GM18517 (cell line): ENCODE results near the gene CIC.

Experiments used
- ATAC-seq: cut with Tn5 transposase; IDR thresholded peaks from one replicate; pipeline ENCODE4 v1.9.1; 2021; ENCODE audit warnings: mild to moderate bottlenecking, moderate library complexity; ENCODE audit not compliant: unreplicated experiment

CIC gene

DNA sequence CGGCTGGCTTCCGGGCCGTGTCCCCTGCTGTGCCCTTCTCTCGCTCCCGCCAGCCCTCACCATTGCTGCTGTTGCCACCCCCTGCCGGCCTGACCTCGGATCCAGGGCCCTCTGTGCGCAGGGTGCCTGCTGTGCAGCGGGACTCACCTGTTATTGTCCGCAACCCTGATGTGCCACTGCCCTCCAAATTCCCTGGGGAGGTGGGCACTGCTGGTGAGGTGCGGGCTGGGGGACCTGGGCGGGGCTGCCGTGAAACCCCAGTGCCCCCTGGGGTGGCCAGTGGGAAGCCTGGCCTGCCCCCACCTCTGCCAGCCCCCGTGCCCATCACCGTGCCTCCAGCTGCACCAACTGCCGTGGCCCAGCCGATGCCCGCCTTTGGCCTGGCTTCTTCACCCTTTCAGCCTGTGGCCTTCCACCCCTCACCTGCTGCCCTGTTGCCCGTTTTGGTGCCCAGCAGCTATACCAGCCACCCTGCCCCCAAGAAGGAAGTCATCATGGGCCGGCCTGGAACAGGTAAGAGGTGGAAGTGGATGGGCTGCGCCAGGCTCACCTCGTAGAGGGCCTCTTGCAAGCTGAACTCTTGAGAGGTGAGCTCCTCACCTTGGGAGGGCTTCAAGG is 5.1 kb downstream of the CIC start:
- ATAC-seq: no peak

- ATAC-seq: no peak
These were observed 6.1 kb downstream of the CIC start for GRCh38 chr19:42275103-42275502.

DNA sequence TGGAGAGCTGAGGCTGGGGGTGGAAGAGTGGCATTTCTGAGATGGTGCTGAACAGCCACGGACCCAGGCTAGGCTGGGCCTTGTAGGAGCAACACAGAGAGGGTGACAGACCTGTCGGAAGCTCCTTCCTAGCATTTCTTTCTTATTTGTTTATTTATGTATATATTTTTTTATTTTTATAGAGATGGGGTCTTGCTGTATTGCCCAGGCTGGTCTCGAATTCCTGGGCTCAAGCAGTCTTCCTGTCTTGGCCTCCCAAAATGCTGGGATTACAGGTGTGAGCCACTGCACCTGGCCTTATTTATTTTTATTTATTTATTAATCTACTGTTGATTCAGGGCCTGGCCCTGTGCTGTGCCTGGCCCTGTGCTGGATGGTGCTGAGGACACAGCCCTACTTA is 6.5 kb downstream of the CIC start:
- no peak for ATAC-seq

DNA sequence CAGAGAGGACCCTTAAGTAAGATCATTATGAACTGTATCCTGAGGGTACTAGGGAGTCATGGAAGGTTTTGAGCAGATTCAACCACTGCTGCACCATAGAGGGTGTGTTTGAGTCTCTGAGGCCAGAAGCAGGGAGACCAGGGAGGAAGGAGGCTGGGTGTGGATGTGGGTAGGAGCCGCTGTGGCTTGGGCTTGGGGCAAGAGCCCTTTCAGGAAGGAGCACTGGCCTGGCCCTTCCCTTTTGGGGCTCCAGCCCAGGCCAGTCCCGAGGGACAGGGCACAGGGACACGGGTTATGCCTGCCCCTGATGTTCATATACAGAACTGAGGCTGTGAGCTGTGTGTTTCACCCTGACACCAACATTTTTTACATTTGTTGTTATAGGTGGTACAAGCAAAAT is 7.2 kb downstream of the CIC start:
- ATAC-seq: no peak

DNA sequence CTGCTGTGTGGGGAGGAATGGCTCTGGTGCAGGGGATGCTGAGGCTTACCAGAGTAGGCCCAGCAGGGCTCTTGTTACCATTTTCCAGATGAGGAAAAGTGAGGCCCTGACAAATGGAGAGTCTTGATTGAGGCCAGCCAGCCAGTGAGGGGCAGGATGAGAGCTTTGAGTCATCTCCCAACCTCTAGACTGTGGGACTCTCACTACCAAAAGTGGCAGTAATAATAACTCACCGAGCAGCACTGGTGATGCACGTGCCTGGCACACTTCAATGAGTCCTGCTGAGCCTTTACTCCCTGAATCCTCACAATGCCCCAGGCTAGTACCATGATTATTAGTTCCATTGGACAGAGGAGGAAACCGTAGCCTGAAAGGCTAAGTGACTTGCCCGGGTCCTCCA is 7.8 kb downstream of the CIC start:
- ATAC-seq: no peak

- ATAC-seq: no peak
These were observed 8.9 kb downstream of the CIC start for GRCh38 chr19:42277821-42278451.

DNA sequence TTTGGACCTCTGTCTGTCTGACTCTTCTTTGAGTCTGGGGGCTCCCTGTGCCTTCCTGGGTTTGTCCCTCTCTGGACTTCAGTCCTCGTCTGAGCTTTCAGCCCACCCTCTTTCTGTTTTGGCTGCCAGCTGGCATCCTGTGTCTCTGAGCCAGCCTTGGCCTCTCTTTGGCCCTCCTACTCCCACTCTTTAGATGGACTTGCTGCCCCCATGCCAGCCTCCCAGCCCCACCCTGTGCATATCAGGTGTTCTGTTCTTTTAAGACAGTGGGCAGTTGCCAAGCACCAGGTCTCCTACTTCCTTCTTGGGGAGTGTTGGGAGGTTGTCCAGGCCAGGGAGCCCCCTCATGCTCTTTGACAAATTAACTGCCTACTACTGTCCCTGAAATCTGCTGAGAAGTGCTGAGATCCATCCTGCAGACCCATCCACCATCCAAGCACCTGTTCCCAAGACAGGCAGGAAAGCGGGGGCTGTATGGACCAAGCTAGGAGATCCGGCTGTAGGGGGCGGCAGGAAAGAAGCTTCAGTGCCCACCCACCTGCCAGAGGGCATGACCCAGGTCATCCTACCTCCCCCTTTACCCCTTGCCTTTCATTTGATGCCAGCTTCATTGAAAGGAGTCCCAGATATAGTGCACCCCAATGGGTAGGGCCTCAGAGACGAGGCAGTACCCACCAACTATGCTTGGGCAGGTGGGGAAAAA is 9.6 kb downstream of the CIC start:
- no peak for ATAC-seq

- no peak for ATAC-seq
These were observed 10.3 kb downstream of the CIC start for GRCh38 chr19:42279155-42279901.

DNA sequence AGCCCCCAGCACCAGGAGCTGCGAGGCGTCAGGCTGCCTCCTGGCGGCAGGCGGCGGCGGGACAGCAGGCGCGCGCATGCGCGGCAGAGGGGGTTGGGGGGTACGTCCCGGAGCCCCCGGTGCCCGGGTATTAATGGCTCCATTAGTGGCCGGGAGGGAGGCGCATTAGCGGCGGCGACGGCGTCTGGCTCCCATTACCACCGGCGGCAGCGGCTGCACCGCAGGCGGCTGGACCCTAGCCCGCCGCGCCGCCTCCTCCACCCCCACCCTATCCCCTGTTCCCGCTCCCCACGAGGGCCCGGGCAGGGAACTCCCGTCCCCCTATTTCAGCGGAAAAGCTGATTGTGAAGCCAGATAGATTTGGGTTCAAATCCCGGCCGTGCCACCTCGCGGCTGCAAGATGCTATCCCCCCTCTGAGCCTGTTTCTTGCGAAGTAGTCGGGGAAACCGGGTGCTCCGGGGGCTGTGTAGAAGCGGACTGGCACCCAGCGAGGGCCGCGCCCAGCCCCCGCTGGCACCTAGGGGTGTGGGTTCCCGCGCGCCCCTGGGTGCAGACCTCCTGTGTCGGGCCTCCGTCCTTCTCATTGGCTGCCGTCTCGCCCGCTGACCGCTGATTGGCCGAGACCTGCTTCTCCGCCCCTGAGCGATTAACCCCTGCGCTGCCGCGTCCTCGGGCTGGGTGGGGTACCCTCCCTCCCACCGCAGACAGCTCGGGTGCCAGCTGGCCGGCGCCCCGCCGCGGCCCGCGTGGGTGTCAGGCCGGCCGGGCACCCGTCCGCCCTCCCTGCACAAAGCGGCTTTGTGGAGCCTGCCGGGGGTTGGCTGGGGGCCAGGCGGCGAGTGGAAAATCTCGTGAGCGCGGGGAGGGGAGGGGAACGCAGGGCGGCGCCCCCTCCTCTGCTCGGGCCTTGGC is 11.1 kb downstream of the CIC start:
- no peak for ATAC-seq

GRCh38 chr19:42280815-42281145 is 11.7 kb downstream of the CIC start:
- ATAC-seq: no peak

GRCh38 chr19:42281146-42281826 is 12.2 kb downstream of the CIC start:
- ATAC-seq: no peak

DNA sequence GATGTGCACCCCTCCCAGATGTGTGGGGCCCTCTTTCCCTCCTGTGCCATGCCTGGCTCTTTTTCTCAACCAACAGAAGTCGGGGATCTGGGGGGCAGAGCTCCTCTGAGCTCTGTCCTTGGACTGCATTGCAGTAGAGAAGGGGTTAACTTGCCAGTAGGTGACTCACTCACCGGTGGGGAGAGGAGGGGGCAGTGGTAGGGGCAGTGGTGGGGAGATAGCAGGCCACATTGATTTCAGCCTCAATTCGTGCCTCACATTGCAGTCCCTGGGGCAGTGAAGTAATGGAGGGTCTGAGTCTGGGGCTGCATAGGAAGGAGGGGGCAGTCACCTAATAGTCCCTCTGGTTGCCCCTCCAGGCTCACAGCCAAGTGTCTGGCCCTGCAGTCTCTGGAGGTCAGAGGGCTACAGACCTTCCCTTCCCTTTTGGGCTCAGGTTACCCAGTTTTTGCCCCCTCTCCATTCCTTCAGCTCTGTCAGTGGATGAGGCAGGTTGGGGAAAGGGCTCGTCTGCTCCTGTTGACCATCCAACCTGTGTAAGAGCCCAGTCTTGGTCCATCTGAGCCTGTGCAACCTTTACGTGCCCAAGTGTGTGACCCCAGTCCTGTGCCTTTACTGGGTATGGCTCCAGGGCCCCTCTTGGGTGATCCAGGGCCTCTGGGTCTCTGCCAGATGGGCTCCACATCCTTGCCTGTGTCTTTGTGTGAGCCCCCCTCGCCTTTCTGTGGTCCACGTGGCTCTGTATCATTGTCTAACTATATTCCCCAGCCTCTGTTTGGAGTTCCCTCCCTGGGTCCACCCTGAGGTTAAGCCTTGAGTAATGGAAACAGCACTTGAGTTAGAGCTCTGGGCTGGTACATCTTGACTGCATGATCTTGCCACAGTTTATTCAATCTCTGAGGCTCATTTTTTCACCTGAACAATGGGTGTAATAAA is 13.0 kb downstream of the CIC start:
- no peak for ATAC-seq

DNA sequence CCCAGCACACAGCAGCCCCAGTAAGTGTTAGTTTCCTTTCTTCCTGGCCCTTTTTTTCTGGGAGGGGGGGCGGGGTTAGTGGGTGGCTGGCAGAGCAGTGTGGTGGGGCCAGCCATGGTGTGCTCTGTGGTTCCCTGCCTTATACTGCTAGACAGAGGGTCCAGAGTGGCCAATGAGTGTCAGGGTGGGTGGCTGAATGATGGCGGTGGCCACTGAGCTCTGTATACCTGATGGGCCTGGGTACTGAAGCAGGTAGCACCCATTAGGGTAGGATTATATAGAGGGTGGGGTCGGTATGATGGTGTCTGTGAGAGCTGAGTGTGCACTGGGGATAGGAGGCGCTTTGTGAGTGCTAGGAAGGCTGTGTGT is 13.8 kb downstream of the CIC start:
- ATAC-seq: no peak

DNA sequence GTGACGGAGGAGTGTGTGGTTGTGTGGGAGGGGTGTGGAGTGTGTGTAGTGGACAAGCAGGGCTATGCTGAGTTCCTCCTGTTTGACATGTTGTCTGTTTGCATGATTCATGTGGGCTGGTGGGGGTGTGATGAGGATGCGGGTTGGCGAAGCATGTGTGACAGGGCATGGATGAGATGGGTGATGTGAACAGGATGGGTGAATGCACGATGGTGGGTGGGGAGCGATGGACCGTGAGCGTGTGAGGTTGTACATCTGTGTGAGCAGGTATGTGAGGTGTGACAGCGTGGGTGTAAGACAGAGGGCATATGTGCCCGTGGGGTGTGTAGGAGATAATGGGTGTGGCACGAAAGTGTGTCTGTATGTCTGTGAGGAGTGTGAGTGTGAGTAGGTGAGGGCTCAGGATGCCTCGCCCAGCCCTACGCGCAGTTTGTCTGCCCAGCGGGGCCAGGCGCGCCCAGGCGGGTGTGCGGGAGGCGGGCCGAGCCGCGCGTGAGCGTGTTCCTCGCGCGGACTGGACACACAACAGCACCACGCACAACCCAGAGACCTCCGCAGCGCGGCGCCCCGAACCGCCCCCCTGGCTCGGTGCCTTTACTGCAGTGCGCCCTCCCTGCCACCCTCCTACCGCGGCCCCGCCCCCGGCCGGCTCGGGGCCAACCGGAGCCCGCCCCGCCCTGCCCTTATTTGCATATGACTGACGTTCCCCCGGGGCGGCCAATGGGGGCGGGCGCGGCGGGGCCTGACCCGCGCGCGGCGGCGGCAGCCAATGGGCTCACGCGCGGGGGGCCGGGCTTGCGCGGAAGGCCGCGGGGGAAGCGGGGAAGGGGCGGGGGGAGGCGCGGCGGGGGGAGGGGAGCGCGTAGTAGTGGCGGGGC is 14.4 kb downstream of the CIC start:
- peak; percentile 42 for ATAC-seq

GRCh38 chr19:42284066-42284501 is 15.0 kb downstream of the CIC start:
- ATAC-seq: peak; percentile 9

- no peak for ATAC-seq
These were observed 15.7 kb downstream of the CIC start for GRCh38 chr19:42284591-42285341.

- ATAC-seq: no peak
These were observed 16.5 kb downstream of the CIC start for GRCh38 chr19:42285541-42285941.

DNA sequence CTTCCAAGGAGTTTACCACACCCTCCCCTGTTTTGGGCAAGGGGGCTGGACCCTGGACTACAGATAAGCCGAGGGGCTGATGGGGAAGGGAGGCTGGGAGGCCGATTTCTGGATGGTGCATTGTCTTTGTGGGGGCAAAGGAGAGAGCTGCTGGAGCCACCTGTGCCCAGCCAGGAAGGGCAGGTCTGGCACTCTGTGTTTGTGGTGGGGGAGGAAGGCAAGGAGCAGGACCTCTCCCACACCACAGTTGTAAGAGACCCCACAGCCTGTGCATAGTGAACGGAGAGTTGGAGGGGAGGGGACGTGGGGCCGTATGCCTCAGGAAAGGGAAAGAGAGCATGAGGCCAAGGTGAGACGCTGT is 16.9 kb downstream of the CIC start:
- no peak for ATAC-seq
